Panc1 (cell line): Measurements from ENCODE around the gene DENND2D.

Experiments
- CTCF ChIP-seq: fragments of 450-650 bp; IDR thresholded peaks from 2 replicates; pipeline ENCODE4 v1.5.1; 2017; ENCODE audit warnings: mild to moderate bottlenecking
- POLR2AphosphoS5 ChIP-seq: IDR thresholded peaks from 2 replicates; pipeline ENCODE4 v1.6.1; 2012; ENCODE audit warnings: mild to moderate bottlenecking, low read depth, low read length, moderate library complexity
- REST ChIP-seq, 2 experiments: IDR thresholded peaks; 2 replicates each; pipeline ENCODE4 v1.6.1; 2011 to 2012; ENCODE audit warnings: low read depth in 2 of 2, control low read depth in 1 of 2, low read length in 1 of 2, mild to moderate bottlenecking in 1 of 2, moderate library complexity in 1 of 2; ENCODE audit not compliant: insufficient read depth in 1 of 2
- SIN3A ChIP-seq: IDR thresholded peaks from 2 replicates; pipeline ENCODE4 v1.6.1; 2012; ENCODE audit warnings: low read depth, mild to moderate bottlenecking, low read length, moderate library complexity, borderline replicate concordance; ENCODE audit not compliant: insufficient read depth

- TF ChIP-seq REST (IDR thresholded peaks at IDR 0.05; ENCODE audit: insufficient read depth in 1 of 2, low read depth in 2 of 2, low read length in 1 of 2) (no peak), CTCF (no peak), POLR2AphosphoS5 (no peak), SIN3A (no peak)
Measured at GRCh38 chr1:111238056-111238795, 37.8 kb upstream of the DENND2D start.
